GM21381 (cell line): ENCODE measurements around the gene PPT2.
"Not testable (repeated sequence)": the region's sequence is repeated elsewhere in the genome, so short reads cannot be mapped to it uniquely, and the experiment has no call there.

Experiments
- ATAC-seq: cut with Tn5 transposase; IDR thresholded peaks from one replicate; pipeline ENCODE4 v1.9.1; 2021; ENCODE audit warnings: mild to moderate bottlenecking, moderate library complexity; ENCODE audit not compliant: unreplicated experiment

PPT2 gene

GRCh38 chr6:32175711-32176475 is 22.0 kb downstream of the PPT2 start, which contains the start of gene AGPAT1:
AGPAT1 (minus strand) TSS chr6:32176084; CDS start chr6:32171496, 4,588 bp downstream.
- peak; percentile 36 for ATAC-seq

- no peak for ATAC-seq
These were observed 22.7 kb downstream of the PPT2 start for GRCh38 chr6:32176476-32177182.

- peak; percentile 1 for ATAC-seq
These were observed 23.3 kb downstream of the PPT2 start for GRCh38 chr6:32177183-32177787.

GRCh38 chr6:32177788-32178546 is 24.0 kb downstream of the PPT2 start, which contains the start of gene RNF5:
RNF5 (plus strand) TSS chr6:32178405; CDS start chr6:32178512, 107 bp downstream.
- ATAC-seq, result peak; percentile 79

- no peak for ATAC-seq
These were observed 24.9 kb downstream of the PPT2 start for GRCh38 chr6:32178547-32179440.

GRCh38 chr6:32179766-32180405 is 25.9 kb downstream of the PPT2 start:
- no peak for ATAC-seq

- no peak for ATAC-seq
These were observed 27.3 kb downstream of the PPT2 start for GRCh38 chr6:32181148-32181702.

- no peak for ATAC-seq
These were observed 28.1 kb downstream of the PPT2 start for GRCh38 chr6:32181915-32182529.

GRCh38 chr6:32182555-32182981 is 28.6 kb downstream of the PPT2 start:
- ATAC-seq, result no peak

- ATAC-seq, result no peak
These were observed 29.1 kb downstream of the PPT2 start for GRCh38 chr6:32183030-32183429.

- no peak for ATAC-seq
These were observed 29.6 kb downstream of the PPT2 start for GRCh38 chr6:32183483-32184083.

GRCh38 chr6:32184084-32184640 is 30.2 kb downstream of the PPT2 start, which contains the start of gene AGER:
AGER (minus strand) TSS chr6:32184253; CDS start chr6:32184222, 31 bp downstream.
- no peak for ATAC-seq

GRCh38 chr6:32185681-32186131 is 31.8 kb downstream of the PPT2 start:
- not testable (repeated sequence) for ATAC-seq

GRCh38 chr6:32186151-32186840 is 32.4 kb downstream of the PPT2 start:
- ATAC-seq, result not testable (repeated sequence)

- ATAC-seq, result no peak
These were observed 33.2 kb downstream of the PPT2 start for GRCh38 chr6:32187009-32187709.

- not testable (repeated sequence) for ATAC-seq
These were observed 33.9 kb downstream of the PPT2 start for GRCh38 chr6:32187725-32188380.
